HG02970 (cell line): ENCODE data around the gene ZNF383.
"Not testable (repeated sequence)": the region's sequence is repeated elsewhere in the genome, so short reads cannot be mapped to it uniquely, and the experiment has no call there.

ENCODE experiments used
- ATAC-seq: cut with Tn5 transposase; IDR thresholded peaks from one replicate; pipeline ENCODE4 v1.9.1; 2021; ENCODE audit warnings: mild to moderate bottlenecking, moderate library complexity, moderate number of reproducible peaks; ENCODE audit not compliant: unreplicated experiment, low FRiP score

ZNF383 gene

DNA sequence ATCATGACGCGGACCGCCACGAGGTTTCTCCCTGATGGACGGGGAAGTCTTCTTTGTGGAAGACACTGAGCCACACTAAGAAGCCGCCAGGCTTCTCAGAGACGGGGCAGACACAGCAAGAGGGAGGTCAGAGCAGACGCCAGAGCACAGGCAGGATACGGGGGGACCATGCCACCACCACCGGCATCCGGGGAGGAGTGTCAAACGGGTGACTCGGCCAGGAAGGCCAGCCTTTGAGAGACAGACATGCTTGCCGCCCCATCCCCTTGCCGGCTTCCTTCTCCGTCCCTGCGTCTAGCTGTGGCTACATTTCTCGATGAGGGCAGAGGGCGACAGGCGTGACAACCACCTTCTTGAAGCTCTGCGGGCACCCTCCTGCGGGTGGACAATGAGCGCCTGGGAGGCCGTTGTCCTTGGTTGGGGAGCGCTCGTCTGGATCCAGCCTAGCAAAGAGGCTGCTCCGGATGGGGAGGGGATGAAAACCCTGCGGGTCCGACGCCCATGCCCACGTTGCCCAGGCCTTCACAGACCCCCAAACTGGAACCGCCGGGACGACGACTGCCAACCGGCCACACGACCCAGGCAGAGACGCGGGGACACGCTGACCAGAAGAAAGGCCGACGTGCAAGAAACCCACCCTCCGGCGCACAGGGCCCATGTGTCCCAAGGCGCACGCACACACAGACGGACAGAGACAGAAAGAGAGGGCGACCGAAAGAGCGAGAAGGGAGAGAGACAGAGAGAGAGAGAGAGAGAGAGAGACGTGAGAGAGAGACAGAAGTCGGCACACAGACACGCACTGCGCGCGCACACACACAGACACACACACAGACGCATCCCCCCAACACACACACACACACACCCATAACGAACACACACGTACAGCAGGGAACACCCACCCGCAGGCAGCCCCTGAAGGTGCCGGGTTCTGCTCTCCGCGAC, 75.3 kb downstream of the ZNF383 start:
- not testable (repeated sequence) for ATAC-seq

DNA sequence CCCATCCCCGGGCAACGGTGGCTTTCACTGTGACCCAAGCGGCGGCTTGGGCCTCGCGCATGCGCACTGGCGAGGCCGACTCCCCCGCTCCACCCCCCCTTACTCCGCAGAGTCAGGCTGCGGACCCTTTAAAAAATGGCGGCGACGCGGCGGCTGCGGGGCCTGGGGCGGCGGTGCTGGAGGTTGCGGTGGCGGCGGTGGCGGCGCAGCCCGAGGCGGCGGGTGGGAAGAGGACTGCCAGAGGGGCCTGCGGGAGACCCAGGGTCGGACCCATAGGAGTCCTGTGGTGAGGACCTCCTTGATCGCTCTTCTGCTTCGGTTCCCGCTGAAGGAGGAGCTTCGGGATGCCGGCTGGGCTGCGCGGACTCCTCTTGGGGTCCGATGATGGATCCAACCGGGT, 76.2 kb downstream of the ZNF383 start:
- ATAC-seq, result not testable (repeated sequence)
